GM11168 (cell line): ENCODE results near the gene ARHGAP11A.

Experiments used
- in situ Hi-C: fragments of 300-500 bp; cut with MboI; formaldehyde crosslinking; loops from one replicate; pipeline ENCODE4 v1.12.0; 2022; ENCODE audit warnings: low sequenced_read_pairs; ENCODE audit not compliant: unreplicated experiment

The ARHGAP11A gene

GRCh38 chr15:32682977-32683630 is 67.8 kb downstream of the ARHGAP11A start:
- in situ Hi-C loops: no loop called here

- in situ Hi-C loops: no loop called here
Measured at GRCh38 chr15:32683906-32684584, 68.7 kb downstream of the ARHGAP11A start.

- in situ Hi-C loops: no loop called here
Measured at GRCh38 chr15:32685576-32685975, 70.3 kb downstream of the ARHGAP11A start.

GRCh38 chr15:32687556-32687955 is 72.3 kb downstream of the ARHGAP11A start:
- in situ Hi-C loops: no loop called here

GRCh38 chr15:32688151-32688639 is 72.9 kb downstream of the ARHGAP11A start:
- in situ Hi-C loops: no loop called here
